SU-DHL-6 (cell line): ENCODE data around the gene DACT1.

ENCODE experiments used
- EZH2phosphoT487 ChIP-seq: fragments of 200-600 bp; sonication (generic), shearing (Covaris generic); conservative IDR thresholded peaks from 2 replicates; pipeline ENCODE4 v1.6.1; 2018; ENCODE audit warnings: mild to moderate bottlenecking, antibody characterized with exemption, low read length, moderate library complexity, mixed read lengths
- TF ChIP-seq, protein P1 (sequence below): fragments of 200-600 bp; sonication (generic); IDR thresholded peaks from one replicate; pipeline ENCODE4 v1.5.1; 2017; ENCODE audit warnings: antibody characterized with exemption, mild to moderate bottlenecking, low read length, moderate library complexity; ENCODE audit not compliant: insufficient read depth, poor library complexity, severe bottlenecking

DNA sequence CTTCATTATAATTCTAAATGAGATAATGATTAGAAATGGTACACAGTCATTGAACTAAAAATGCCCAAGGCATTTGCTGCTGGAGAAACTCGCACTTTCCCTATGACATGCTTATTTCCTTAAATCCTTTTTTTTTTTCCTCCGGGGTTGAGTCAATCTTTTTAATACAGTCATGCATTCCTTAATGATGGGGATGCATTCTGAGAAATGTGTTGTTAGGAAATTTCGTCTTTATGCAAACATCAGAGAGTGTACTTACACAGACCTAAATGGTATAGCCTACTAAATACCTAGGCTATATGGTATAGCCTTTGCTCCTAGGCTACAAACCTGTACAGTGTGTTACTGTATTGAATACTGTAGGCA, 29.8 kb upstream of the DACT1 start:
- TF ChIP-seq, protein P1, sequence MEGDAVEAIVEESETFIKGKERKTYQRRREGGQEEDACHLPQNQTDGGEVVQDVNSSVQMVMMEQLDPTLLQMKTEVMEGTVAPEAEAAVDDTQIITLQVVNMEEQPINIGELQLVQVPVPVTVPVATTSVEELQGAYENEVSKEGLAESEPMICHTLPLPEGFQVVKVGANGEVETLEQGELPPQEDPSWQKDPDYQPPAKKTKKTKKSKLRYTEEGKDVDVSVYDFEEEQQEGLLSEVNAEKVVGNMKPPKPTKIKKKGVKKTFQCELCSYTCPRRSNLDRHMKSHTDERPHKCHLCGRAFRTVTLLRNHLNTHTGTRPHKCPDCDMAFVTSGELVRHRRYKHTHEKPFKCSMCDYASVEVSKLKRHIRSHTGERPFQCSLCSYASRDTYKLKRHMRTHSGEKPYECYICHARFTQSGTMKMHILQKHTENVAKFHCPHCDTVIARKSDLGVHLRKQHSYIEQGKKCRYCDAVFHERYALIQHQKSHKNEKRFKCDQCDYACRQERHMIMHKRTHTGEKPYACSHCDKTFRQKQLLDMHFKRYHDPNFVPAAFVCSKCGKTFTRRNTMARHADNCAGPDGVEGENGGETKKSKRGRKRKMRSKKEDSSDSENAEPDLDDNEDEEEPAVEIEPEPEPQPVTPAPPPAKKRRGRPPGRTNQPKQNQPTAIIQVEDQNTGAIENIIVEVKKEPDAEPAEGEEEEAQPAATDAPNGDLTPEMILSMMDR: no peak
- TF ChIP-seq EZH2phosphoT487: no peak
